Activated T-cell treated with anti-CD3 and anti-CD28 coated beads for 24 hours (primary cell): ENCODE measurements around the gene TFDP1.

Experiments
- DNase-seq: peaks from one replicate; pipeline ENCODE4 v3.0.0-alpha.2; 2020; ENCODE audit warnings: low read depth

The TFDP1 gene

DNA sequence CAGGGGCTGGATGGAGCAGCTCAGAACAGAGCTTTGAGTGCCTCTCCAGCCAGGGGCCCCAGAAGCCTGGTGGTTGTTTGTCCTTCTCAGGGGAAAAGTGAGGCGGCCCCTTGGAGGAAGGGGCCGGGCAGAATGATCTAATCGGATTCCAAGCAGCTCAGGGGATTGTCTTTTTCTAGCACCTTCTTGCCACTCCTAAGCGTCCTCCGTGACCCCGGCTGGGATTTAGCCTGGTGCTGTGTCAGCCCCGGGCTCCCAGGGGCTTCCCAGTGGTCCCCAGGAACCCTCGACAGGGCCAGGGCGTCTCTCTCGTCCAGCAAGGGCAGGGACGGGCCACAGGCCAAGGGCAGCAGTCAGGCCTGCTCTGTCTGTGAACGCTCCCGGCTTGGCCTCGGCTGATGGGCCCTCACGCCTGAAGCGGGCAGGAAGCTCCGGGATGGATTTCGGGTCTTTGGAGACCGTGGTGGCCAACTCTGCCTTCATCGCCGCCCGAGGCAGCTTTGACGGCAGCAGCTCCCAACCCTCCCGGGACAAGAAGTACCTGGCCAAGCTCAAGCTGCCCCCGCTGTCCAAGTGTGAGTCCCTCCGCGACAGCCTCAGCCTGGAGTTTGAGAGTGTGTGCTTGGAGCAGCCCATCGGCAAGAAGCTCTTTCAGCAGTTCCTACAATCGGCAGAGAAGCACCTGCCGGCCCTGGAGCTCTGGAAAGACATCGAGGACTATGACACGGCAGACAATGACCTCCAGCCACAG, 82.6 kb downstream of the TFDP1 start, which contains the start of gene GRK1:
Gene GRK1, plus strand, starts transcription at position 269 of the 751 bp plus-strand sequence. Its CDS starts 168 bp downstream, at position 437.
- no peak for DNase-seq

DNA sequence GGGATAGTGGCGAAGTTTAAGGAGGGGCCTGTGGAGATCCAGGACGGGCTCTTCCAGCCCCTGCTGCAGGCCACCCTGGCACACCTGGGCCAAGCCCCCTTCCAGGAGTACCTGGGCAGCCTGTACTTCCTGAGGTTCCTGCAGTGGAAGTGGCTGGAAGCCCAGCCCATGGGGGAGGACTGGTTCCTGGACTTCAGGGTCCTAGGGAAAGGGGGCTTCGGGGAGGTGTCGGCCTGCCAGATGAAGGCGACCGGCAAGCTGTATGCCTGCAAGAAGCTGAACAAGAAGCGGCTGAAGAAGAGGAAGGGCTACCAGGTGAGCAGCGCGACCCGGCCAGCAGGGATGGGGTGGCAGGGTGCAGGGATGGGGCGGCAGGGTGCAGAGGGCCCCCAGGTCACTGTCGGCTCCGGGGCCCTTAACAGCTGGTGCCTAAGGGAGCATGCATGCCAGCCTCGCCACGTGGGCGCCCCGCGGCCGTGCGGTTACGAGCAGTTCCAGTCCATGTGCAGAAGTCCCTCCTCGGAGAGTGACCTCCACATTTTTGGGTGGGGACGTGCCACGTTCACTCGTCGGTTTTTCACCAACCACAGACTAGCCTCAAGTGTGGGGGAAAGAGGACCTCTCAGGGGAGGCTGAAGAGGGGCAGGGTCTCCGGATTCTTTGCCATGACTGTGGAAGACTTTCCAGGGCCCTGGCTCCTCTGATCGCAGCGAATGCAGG, 83.4 kb downstream of the TFDP1 start:
- DNase-seq, result no peak

GRCh38 chr13:113668491-113668971, 84.0 kb downstream of the TFDP1 start:
- no peak for DNase-seq

- DNase-seq, result no peak
Measured at GRCh38 chr13:113669231-113669754, 84.7 kb downstream of the TFDP1 start.

GRCh38 chr13:113669755-113670341, 85.3 kb downstream of the TFDP1 start:
- no peak for DNase-seq

DNA sequence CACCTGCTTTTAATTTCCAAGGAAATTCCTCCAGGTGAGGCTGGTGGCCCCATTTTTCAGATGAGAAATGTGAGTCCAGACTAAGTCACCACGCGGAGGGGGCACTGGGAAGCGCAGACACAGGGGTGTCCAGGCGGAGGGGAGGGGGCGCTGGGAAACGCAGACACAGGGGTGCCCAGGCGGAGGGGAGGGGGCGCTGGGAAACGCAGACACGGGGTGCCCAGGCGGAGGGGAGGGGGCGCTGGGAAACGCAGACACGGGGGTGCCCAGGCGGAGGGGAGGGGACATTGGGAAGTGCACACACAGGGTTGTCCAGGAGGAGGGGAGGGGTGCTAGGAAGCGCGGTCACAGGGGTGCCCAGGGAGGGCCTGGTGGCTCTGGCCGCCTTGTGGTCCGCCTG, 86.0 kb downstream of the TFDP1 start:
- no peak for DNase-seq

DNA sequence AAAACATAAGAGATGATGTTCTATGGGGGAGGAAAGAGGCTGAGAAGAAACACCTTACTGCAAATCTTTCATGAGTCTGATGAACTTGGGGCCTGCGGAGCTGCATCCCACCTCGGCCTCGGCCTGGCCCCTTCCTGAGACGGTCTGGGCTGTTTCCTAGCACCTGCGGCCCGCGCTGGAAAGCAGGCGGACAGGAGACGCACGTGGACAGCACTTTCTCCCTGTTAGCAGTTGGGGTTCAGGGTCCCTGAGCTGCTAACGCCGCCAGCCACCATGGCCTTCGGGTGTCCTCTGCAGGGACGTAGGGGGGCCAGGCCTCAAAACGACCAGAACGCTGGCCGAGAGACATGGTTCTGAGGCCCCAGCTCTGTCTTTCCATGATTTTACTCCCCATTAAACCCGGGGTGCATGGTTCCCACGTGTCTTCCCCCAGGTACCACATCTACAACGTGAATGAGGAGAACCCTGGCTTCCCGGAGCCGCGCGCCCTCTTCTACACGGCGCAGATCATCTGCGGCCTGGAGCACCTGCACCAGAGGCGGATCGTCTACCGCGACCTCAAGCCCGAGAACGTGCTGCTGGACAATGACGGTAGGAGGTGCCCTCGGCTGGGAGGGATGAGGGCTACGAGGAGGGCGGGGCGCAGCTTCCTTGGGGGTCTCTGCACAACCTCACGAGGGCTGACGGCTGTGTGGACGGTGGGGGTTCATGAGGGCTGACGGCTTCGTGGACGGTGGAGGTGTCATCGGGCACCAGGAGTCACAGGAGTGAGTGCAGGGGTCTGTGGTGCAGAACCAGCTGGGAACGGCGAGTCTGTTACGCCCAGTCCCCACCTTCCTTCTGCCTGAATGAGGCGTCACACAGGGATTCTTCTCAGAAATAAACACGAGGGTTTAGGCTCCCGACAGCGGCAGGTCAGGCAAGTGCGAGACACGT, 86.8 kb downstream of the TFDP1 start:
- no peak for DNase-seq

DNA sequence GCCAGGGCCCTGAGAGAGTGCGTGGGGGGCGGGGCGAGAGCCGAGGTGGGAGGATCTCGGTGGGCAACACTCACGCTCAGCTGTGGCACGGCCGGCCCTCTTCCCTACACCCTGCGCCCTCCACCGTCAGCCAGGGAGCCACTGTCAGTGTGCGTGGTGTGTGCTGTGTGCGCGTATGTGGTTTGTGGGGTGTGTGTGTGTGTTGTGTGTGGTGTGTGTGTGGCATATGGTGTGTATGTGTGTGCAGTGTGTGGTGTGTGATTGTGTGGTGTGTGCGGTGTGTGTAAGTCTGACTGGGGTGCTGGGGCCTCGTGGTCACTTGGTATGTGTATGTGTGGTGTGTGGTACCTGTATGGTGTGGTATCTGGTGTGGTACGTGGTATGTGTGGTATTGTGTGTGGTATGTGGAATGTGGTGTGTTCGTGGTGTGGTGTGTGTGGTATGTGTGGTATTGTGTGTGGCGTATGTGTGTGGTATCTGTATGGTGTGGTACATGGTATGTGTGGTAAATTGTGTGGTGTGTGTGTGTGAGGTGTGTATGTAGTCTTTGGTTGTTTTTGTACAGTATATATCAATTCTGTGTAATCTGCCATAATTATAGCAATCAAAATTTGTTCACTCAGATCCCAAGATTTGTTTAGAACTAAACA, 87.6 kb downstream of the TFDP1 start:
- no peak for DNase-seq
